OCI-LY3 (cell line): Measurements from ENCODE around the gene PHF24.

Source experiments
- CTCF ChIP-seq: fragments of 200-600, 300-600 bp; sonication (generic); IDR thresholded peaks from 2 replicates; pipeline ENCODE4 v1.5.1; 2014; ENCODE audit warnings: antibody characterized with exemption, low read length, low read depth
- EZH2phosphoT487 ChIP-seq: fragments of 200-600 bp; shearing (Covaris generic); IDR thresholded peaks from 2 replicates; pipeline ENCODE4 v1.6.1; 2018; ENCODE audit warnings: antibody characterized with exemption, mixed run types, low read depth

DNA sequence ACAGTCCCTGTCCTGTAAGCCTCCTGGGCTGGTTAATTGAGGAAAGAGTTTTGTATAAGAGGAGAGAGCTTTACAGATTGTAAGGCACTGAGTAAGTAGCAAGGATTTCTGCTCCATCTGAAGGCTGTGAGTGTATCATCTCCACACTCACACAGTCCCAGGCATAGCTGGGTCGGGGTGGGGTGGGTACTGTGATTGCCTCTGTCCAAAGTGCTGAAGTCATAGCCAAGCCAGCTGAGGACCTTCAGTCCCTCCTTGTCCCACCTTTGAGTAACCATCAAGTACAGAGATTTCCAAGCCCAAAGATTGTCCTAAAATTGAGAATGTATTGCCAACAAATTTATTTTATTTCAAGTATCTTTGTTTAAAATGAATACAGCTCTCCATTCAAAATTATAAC is 26.0 kb downstream of the PHF24 start:
- TF ChIP-seq CTCF (no peak), EZH2phosphoT487 (no peak)
